Stomach (tissue), 4 donors: Measurements from ENCODE around the gene PVRIG.

Source experiments
- EP300 ChIP-seq: sonication (generic); formaldehyde crosslinking; IDR thresholded peaks from one replicate; pipeline ENCODE4 v1.6.1; 2017; ENCODE audit warnings: antibody characterized with exemption
- POLR2A ChIP-seq, 4 donors: fragments of 450-650 bp; IDR thresholded peaks; one replicate each; pipeline ENCODE4 v1.6.1; 2016; ENCODE audit warnings: antibody characterized with exemption in 4 of 4, control low read depth in 2 of 4, mild to moderate bottlenecking in 1 of 4, moderate library complexity in 1 of 4
- POLR2AphosphoS5 ChIP-seq, 3 donors: sonication (generic); formaldehyde crosslinking; IDR thresholded peaks; one replicate each; pipeline ENCODE4 v1.6.1; 2016; ENCODE audit warnings: antibody characterized with exemption in 3 of 3
- TF ChIP-seq, protein P1 (sequence below), 7 experiments: fragments of 450-650 bp in 4 of 7; fragments of 200-600 bp in 3 of 7; sonication (generic) in 3 of 7; IDR thresholded peaks; one replicate each; pipeline ENCODE4 v1.5.1; 2016 to 2019; ENCODE audit warnings: antibody characterized with exemption in 7 of 7, control low read depth in 2 of 7, mild to moderate bottlenecking in 1 of 7

DNA sequence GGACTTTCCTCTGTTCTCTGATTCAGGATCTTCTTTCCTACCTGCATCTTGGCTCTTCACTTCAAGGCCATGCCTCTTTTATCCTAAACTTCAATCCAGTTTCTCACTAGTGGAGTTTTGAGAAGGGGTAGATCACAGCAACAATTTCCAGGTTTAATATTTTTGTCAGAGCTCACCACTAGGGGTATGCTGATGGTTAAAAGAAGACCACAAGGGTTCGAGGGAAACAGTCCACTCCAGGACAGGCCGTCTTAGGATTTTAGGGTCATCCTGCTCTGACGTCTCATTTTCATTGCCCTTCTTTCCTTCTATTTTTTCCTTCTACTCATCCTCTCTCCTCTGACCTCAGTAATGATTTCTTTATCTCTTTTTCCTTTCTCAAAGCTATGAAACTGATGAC lies 30.7 kb upstream of the PVRIG start:
- TF ChIP-seq, protein P1, sequence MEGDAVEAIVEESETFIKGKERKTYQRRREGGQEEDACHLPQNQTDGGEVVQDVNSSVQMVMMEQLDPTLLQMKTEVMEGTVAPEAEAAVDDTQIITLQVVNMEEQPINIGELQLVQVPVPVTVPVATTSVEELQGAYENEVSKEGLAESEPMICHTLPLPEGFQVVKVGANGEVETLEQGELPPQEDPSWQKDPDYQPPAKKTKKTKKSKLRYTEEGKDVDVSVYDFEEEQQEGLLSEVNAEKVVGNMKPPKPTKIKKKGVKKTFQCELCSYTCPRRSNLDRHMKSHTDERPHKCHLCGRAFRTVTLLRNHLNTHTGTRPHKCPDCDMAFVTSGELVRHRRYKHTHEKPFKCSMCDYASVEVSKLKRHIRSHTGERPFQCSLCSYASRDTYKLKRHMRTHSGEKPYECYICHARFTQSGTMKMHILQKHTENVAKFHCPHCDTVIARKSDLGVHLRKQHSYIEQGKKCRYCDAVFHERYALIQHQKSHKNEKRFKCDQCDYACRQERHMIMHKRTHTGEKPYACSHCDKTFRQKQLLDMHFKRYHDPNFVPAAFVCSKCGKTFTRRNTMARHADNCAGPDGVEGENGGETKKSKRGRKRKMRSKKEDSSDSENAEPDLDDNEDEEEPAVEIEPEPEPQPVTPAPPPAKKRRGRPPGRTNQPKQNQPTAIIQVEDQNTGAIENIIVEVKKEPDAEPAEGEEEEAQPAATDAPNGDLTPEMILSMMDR (IDR thresholded peaks at IDR 0.05), result no peak
- TF ChIP-seq POLR2AphosphoS5 (IDR thresholded peaks at IDR 0.05) (no peak), POLR2A (IDR thresholded peaks at IDR 0.05) (no peak), EP300 (no peak)
